ENCODE results near the gene FFAR3. TPM values are rescaled to one million over a fixed set of nuclear protein-coding genes. Genes with fewer than 3 reads are reported as not detected.
A peak's percentile ranks its signal among the peaks of the same experiment; 100 is the strongest.

The FFAR3 gene
- total RNA-seq, 2 experiments from 2014 or later = 1.1 to 1.2 TPM

- Mint-ChIP-seq H3K27me3 (peaks cover 17% of the 10 kb centered on the region), H3K27ac (no peak overlapping the region), H3K4me3 (peak overlapping the region; percentile 22), H3K9me3 (no peaks in the 10 kb centered on the region), H3K36me3 (ENCODE audit: low read depth) (no peaks in the 10 kb centered on the region), H3K4me1 (ENCODE audit: low read depth) (peaks cover 18% of the 10 kb centered on the region)
- ATAC-seq = no peak
- DNase-seq = no peak
- intact Hi-C loops (cut with micrococcal nuclease) = no loop called here
- ChIA-PET CTCF (no interaction called here), POLR2A (interaction anchor here (0.9 kb wide), 1 partner anchor 49 kb away, joined by 5 read pairs; no protein-coding TSS in a partner anchor)
- no peak for TF ChIP-seq CTCF (IDR thresholded peaks at IDR 0.05)
Measured at GRCh38 chr19:35329323-35329722, 28.9 kb upstream of the FFAR3 start.

- ChIA-PET CTCF (no interaction called here), POLR2A (interaction anchor here (0.6 kb wide), 1 partner anchor 143 kb away, joined by 3 read pairs; no protein-coding TSS in a partner anchor)
- Mint-ChIP-seq H3K4me1 (ENCODE audit: low read depth) (peaks cover 18% of the 10 kb centered on the region), H3K27ac (no peak overlapping the region), H3K27me3 (peaks cover 17% of the 10 kb centered on the region), H3K36me3 (ENCODE audit: low read depth) (no peaks in the 10 kb centered on the region), H3K4me3 (no peak overlapping the region), H3K9me3 (no peaks in the 10 kb centered on the region)
- intact Hi-C loops (cut with micrococcal nuclease) = no loop called here
- ATAC-seq (no peak), DNase-seq (no peak)
- no peak for TF ChIP-seq CTCF (IDR thresholded peaks at IDR 0.05)
Measured at GRCh38 chr19:35330475-35330874, 27.8 kb upstream of the FFAR3 start.

DNA sequence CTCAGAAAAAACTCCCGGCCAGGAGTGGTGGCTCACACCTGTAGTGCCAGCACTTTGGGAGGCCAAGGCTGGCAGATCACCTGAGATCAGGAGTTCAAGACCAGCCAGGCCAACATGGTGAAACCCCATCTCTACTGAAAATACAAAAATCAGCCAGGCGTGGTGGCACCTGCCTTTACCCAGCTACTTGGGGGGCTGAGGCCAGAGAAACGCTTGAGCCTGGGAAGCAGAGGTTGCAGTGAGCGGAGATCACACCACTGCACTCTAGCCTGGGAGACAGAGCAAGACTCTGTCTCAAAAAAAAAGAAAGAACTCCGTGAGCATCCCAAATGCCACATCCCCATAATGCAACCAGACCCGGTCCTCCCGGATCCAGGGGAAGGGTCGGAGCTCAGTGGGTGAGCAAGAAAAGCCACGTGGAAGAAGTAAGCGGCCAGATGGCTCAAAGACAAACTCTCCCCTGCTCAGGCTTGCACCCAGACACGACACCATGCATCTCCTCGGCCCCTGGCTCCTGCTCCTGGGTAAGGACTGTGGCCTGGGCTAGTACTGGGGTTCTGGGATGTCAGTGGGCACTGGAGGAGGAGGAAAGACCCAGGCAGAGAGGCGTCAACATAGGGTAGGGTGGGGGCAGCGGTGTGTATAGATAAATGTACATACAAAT lies 26.6 kb upstream of the FFAR3 start:
- H3K27me3 Mint-ChIP-seq = peaks cover 13% of the 10 kb centered on the region
- intact Hi-C loops (cut with micrococcal nuclease) = no loop called here
- ChIA-PET CTCF (interaction anchor here (1.8 kb wide), 1 partner anchor 164 kb away, joined by 8 read pairs; no protein-coding TSS in a partner anchor), POLR2A (interaction anchor here (0.6 to 1.7 kb wide), 3 partner anchors 14 to 217 kb away, joined by 3 to 9 read pairs (median 4); no protein-coding TSS in a partner anchor)
- H3K36me3 Mint-ChIP-seq (ENCODE audit: low read depth) = no peaks in the 10 kb centered on the region
- H3K4me3 Mint-ChIP-seq = no peak overlapping the region
- H3K9me3 Mint-ChIP-seq = no peaks in the 10 kb centered on the region
- no peak for TF ChIP-seq CTCF (IDR thresholded peaks at IDR 0.05)
- DNase-seq (no peak), ATAC-seq (no peak)
- H3K27ac Mint-ChIP-seq = no peak overlapping the region
- peaks cover 18% of the 10 kb centered on the region for H3K4me1 Mint-ChIP-seq (ENCODE audit: low read depth)

DNA sequence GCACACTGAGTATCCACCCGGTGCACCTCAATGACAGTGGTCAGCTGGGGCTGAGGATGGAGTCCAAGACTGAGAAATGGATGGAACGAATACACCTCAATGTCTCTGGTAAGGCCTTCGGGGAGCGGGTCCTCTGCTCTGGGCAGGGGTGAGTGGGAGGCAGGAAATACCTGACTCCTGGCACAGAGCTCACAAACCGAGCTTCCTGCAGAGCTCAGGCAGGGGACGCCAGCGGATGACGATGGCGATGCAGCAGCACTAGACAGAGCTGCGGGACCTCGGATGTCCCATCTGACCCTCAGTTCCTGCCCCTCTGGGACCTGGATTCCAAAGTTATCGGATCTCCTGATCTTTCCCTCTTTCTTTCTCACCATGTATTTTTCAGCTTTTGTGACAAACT lies 25.4 kb upstream of the FFAR3 start:
- Mint-ChIP-seq H3K27me3 (peaks cover 13% of the 10 kb centered on the region), H3K4me3 (peak overlapping the region; percentile 17), H3K9me3 (no peaks in the 10 kb centered on the region), H3K27ac (peak overlapping the region; percentile 78), H3K36me3 (ENCODE audit: low read depth) (no peaks in the 10 kb centered on the region), H3K4me1 (ENCODE audit: low read depth) (peaks cover 18% of the 10 kb centered on the region)
- ChIA-PET CTCF (interaction anchor here (0.6 to 1.8 kb wide), 6 partner anchors 16 to 288 kb away, joined by 3 to 8 read pairs (median 4); no protein-coding TSS in a partner anchor), POLR2A (interaction anchor here (0.6 to 1.7 kb wide), 4 partner anchors 9 to 537 kb away, joined by 3 to 9 read pairs (median 3); no protein-coding TSS in a partner anchor)
- ATAC-seq (peak; percentile 91), DNase-seq (peak; percentile 76)
- intact Hi-C loops (cut with micrococcal nuclease) = no loop called here
- TF ChIP-seq CTCF (IDR thresholded peaks at IDR 0.05) = peak; percentile 24

DNA sequence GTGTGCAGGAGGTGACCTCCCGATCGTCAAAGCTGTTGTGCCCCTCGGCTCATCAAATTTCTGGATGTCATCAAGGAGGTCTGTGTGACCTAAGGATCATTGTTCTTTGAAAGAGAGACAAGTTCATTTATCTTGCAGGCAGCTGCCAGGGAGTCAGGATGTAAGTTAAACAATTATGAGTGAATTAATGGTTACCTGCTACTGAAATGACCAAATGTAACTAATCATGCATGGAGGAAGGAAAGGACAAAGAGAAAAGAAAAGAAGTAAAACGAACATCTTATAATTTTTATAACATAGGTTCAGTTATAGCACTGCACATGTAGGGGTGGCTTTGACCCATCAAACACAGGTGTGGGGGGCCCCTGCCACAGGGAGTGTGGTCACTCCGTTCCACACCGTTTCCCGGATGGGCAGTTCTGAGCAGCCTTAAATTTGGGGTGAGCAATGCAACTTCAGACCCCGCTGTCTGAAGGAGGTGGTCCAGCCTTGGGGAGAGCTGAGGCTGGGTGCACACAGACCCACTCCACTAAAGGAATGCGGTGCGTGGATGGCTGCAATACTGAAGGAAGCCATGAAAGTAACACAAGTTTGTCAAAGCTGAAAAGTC lies 24.0 kb upstream of the FFAR3 start:
- no peak for DNase-seq
- Mint-ChIP-seq H3K9me3 (no peaks in the 10 kb centered on the region), H3K27me3 (peaks cover 11% of the 10 kb centered on the region), H3K4me3 (no peak overlapping the region), H3K27ac (no peak overlapping the region), H3K36me3 (ENCODE audit: low read depth) (no peaks in the 10 kb centered on the region), H3K4me1 (ENCODE audit: low read depth) (peaks cover 11% of the 10 kb centered on the region)
- intact Hi-C loops (cut with micrococcal nuclease) = no loop called here
- CTCF ChIA-PET = interaction anchor here (0.7 to 1.6 kb wide), 5 partner anchors 11 to 290 kb away, joined by 3 to 5 read pairs (median 4); partner anchors contain the start of genes FXYD7 and USF2
- POLR2A ChIA-PET = interaction anchor here (0.9 to 1.3 kb wide), 2 partner anchors 8 to 13 kb away, joined by 3 read pairs; no protein-coding TSS in a partner anchor
- TF ChIP-seq CTCF (IDR thresholded peaks at IDR 0.05) = no peak
- no peak for ATAC-seq
